NCI-H82 treated with DMSO at 0.1 percent for 48 hours (cell line): Measurements from ENCODE around the gene SPRR1B.
"Not testable (repeated sequence)": the region's sequence is repeated elsewhere in the genome, so short reads cannot be mapped to it uniquely, and the experiment has no call there.

ENCODE experiments used
- DNase-seq: peaks from one replicate; lab custom pipeline; 2025; ENCODE audit not compliant: unreplicated experiment; lab: John Stamatoyannopoulos, UW

Gene SPRR1B

DNA sequence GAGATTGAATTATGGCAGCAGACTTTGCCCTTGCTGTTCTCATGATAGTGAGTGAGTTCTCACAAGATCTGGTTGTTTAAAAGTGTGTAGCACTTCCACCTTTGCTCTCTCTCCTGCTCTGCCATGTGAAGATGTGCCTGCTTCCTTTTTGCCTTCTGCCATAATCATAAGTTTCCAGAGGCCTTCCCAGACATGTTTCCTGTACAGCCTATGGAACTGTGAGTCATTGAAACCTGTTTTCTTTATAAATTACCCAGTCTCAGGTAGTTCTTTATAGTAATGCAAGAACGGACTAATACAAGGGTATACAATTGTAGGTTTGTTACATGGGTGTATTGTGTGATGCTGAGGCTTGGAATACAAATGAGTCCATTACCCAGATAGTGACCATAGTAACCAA lies 4.2 kb downstream of the SPRR1B start:
- DNase-seq = no peak

DNA sequence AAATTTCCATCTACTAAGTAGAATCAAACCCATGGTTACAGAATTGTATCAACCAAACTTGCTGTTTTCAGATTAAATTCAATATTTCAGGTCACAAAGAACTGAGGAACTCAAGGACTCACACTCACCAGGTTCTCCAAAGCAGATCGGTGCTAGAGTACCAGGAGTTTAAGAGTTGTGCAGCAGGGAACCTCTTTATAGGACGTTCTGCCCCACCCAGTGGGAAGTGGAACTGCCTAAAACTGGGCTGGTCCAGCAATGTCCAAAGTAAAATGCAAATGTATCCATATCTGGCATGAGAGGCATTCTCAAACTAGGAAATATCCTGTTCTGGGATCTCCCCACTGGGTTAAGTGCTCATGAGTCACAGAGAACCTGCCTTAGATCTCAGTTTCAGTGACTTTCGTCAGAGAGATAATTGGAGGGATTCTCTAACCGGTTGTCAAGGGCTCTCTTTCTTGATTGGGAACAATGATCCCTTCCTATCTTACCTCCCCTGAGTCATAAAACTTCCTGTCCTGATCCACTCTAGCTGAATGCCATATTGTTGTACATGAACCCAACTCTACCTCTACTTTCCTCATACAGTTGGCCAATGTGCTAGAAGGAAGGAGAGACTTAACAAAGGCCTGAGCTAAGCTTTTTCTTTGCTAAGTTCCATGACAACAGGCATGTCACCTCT lies 10.1 kb downstream of the SPRR1B start, which contains the start of gene SPRR2D:
Gene SPRR2D, minus strand, starts transcription at position 171 of the 682 bp plus-strand sequence. CDS start 774 bp downstream, outside the sequence.
- no peak for DNase-seq

- no peak for DNase-seq
These were observed 18.2 kb downstream of the SPRR1B start for GRCh38 chr1:153049211-153049610.

DNA sequence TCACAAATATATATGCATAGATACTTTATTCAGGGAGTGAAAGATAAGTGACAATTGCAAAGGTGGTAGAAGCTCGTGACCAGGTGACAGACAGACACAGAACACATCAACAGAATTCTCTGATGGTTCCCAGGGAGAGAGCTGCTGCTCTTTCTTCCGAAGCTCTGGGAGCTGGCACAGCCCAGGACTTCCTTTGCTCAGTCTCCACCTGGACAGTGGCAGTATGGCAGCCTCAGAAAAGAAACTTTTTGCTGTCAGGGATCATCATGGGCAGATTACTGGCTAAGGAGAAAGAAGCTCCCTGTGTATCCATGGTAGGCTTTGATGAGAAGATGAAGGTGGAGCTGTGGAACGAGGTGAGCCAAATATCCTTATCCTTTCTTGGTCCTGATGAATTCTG lies 25.1 kb downstream of the SPRR1B start:
- not testable (repeated sequence) for DNase-seq

DNA sequence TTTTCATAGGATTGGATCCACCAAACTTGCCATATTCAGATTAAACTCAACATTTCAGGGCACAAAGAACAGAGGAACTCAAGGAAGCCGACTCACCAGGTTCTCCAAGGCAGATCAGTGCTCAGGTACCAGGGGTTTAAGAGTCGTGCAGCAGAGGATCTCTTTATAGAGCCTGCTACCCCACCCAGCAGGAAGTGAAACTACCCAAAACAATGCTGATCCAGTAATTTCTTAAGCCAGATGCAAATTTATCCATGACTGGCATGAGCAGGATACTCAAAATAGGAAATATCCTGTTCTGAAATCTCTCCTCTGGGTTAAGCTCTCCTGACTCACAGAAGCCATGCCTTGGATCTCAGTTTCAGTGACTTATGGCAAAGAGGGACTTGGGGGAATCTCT lies 26.4 kb downstream of the SPRR1B start, which contains the start of gene SPRR2A:
Gene SPRR2A, minus strand, starts transcription at position 138 of the 400 bp plus-strand sequence. CDS start 777 bp downstream, outside the sequence.
- no peak for DNase-seq

DNA sequence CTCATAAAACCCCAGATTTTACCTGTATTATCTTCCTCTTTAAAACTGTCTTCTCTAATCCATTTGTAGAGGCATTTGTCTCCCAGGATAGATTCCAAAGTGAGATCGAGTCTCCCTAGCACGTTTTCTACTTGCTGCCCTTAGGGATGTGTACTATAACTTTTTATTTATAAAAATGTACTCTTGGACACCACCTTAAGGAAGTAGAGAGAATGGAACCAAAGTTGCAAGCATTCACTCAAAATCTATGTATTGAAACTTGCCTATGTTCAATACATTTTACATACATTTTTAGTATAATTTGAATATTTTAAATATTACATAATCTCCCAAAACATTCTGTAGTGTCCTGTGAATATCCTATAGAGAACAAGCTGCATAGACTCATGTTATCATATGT lies 27.2 kb downstream of the SPRR1B start:
- DNase-seq = no peak

DNA sequence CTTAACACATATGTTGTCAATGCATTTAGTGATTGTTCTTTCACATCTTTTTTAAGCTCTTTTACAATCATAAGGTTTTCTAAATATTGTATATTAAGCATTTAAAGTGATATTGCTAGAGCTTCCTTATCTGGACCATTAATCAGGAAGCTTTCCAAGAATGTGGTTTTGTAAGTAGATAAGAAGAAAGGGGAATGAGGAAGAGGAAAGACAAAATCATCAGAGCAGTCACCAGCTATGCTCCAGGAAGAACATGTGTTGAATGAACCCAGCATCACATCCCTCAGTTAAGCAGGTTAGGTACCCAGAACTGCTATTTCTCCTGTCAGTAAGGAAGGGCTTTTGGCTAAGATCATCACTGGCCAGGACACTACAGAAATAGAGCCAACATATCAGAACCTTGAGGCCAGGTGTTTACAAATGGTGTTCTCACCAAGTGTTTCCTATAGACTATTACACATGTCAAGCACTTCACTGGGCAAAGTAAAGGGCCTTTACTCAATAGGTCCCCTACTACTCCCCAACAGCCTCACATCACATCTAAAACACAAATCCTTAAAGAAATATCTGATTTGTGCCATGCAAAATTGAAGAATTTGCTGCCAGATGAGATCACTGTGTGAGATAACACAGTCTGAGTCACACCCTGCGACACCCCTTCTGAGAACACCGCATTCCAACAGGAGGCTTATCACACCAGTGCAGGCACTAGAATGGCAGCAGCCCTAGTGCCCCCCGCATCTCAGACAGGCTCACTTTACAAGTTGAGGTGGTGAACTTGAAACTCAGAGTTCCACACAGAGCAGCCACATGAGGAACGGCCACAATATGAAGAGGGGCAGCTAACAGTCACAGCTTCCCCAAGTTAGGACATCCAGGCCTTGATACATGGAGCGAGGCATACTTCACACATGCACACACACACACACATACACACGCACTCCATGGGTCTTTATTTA lies 28.1 kb downstream of the SPRR1B start:
- DNase-seq = no peak

- no peak for DNase-seq
These were observed 39.2 kb downstream of the SPRR1B start for GRCh38 chr1:153070243-153070642.

GRCh38 chr1:153071511-153071910 lies 40.5 kb downstream of the SPRR1B start, which contains the start of gene SPRR2B:
Gene SPRR2B (minus strand): TSS chr1:153071611. CDS start chr1:153070839, 772 bp downstream.
- no peak for DNase-seq

GRCh38 chr1:153072806-153073726 lies 42.1 kb downstream of the SPRR1B start:
- DNase-seq = no peak

GRCh38 chr1:153081736-153082135 lies 50.7 kb downstream of the SPRR1B start:
- DNase-seq = no peak
